ENCODE data around the gene HINT3. TPM values are rescaled to one million over a fixed set of nuclear protein-coding genes. Genes with fewer than 3 reads are reported as not detected.

HINT3 gene
- total and polyA plus RNA-seq, 7 experiments from 2014 or later = 7.7 to 12.4 (median 9.5) TPM

GRCh38 chr6:126027601-126028000 is 71.0 kb downstream of the HINT3 start:
- H3K4me3 ChIP-seq (ENCODE audit: low read length) = no peak overlapping the region
- H3K36me3 ChIP-seq (ENCODE audit: control insufficient read depth in 2 of 3, insufficient read depth in 3 of 3, low read length in 3 of 3) = peaks cover 0 to 30% (median under 1%) of the 10 kb centered on the region in 3 experiments
- no peak overlapping the region for H3K4me3 Mint-ChIP-seq
- peaks cover 2 to 68% (median 41%) of the 10 kb centered on the region in 5 donors for H3K36me3 Mint-ChIP-seq
- intact Hi-C loops (cut with micrococcal nuclease) = no loop called here
- no peaks in the 10 kb centered on the region for H3K9me3 ChIP-seq (ENCODE audit: control insufficient read depth in 2 of 3, low read length in 3 of 3)
- ChIA-PET CTCF (no interaction called here), POLR2A (no interaction called here)
- H3K27me3 Mint-ChIP-seq = no peaks in the 10 kb centered on the region
- ATAC-seq (no peak), DNase-seq (no peak)
- H3K4me1 Mint-ChIP-seq = peaks cover 0 to 2% (median 0%) of the 10 kb centered on the region in 7 donors
- H3K4me1 ChIP-seq (ENCODE audit: control insufficient read depth in 2 of 2, insufficient read depth in 2 of 2, low read length in 2 of 2) = no peaks in the 10 kb centered on the region
- H3K9me3 Mint-ChIP-seq = no peaks in the 10 kb centered on the region
- no peaks in the 10 kb centered on the region for H3K27me3 ChIP-seq (ENCODE audit: control insufficient read depth in 2 of 2, insufficient read depth in 2 of 2, low read length in 2 of 2)
- H3K27ac ChIP-seq (ENCODE audit: low read depth, low read length) = no peak overlapping the region
- no peak overlapping the region for H3K27ac Mint-ChIP-seq

Other genes starting within 250 kb of the HINT3 start
- gene HEY2, start 207.1 kb upstream of the HINT3 start, total RNA-seq = under 1 TPM in 3 of 5 experiments, not detected in 2; 0.34 to 0.46 (median 0.46) TPM
- gene HEY2, start 207.1 kb upstream of the HINT3 start, polyA plus RNA-seq = under 1 TPM; 0.14 to 0.44 TPM
- 10 to 100 TPM; 30.6 to 55.6 (median 38.0) TPM for gene NCOA7, start 165.8 kb upstream of the HINT3 start, total RNA-seq
- 10 to 100 TPM; 12.8 to 23.4 TPM for gene NCOA7, start 165.8 kb upstream of the HINT3 start, polyA plus RNA-seq
- gene TRMT11, start 29.8 kb downstream of the HINT3 start, total RNA-seq = 10 to 100 TPM; 13.6 to 34.1 (median 20.1) TPM
- 10 to 100 TPM; 12.4 to 14.3 TPM for gene TRMT11, start 29.8 kb downstream of the HINT3 start, polyA plus RNA-seq